Activated CD8-positive, alpha-beta T cell treated with anti-CD3 and anti-CD28 coated beads for 36 hours (primary cell): Measurements from ENCODE around the gene TNPO2. TPM values are rescaled to one million over a fixed set of nuclear protein-coding genes. Genes with fewer than 3 reads are reported as not detected.
A peak's percentile ranks its signal among the peaks of the same experiment; 100 is the strongest.

ENCODE experiments used
- ATAC-seq: fragments of 200-7000 bp; cut with Tn5 transposase; one replicate; pipeline ENCODE4 v1.10.0; 2021; ENCODE audit warnings: mild to moderate bottlenecking, moderate library complexity
- CTCF ChIA-PET: fragments of 350-600 bp; sonication (Branson Sonifier 250); formaldehyde crosslinking; loops from one replicate; lab custom pipeline; 2021; ENCODE audit warnings: antibody characterized with exemption; lab: Charles Lee
- POLR2A ChIA-PET: fragments of 350-600 bp; sonication (Branson Sonifier 250); formaldehyde crosslinking; loops from one replicate; lab custom pipeline; 2021; ENCODE audit warnings: antibody characterized with exemption; lab: Charles Lee
- DNase-seq: peaks from one replicate; pipeline ENCODE4 v3.0.0-alpha.2; 2020
- H3K27ac Mint-ChIP-seq: one replicate; pipeline ENCODE4 v1.8.0; 2021; ENCODE audit warnings: mild to moderate bottlenecking, mixed read lengths
- H3K27me3 Mint-ChIP-seq: one replicate; pipeline ENCODE4 v1.8.0; 2021; ENCODE audit warnings: mixed read lengths
- H3K36me3 Mint-ChIP-seq: one replicate; pipeline ENCODE4 v1.8.0; 2021; ENCODE audit warnings: low read depth, mixed read lengths
- H3K4me1 Mint-ChIP-seq: one replicate; pipeline ENCODE4 v1.8.0; 2021; ENCODE audit warnings: low read depth, mixed read lengths
- H3K4me3 Mint-ChIP-seq: one replicate; pipeline ENCODE4 v1.8.0; 2021; ENCODE audit warnings: mild to moderate bottlenecking, moderate library complexity, mixed read lengths
- H3K9me3 Mint-ChIP-seq: one replicate; pipeline ENCODE4 v1.8.0; 2021; ENCODE audit warnings: mixed read lengths
- intact Hi-C: fragments of 100-400 bp; cut with micrococcal nuclease; formaldehyde crosslinking; loops from one replicate; pipeline ENCODE4 v1.10.0; 2022
- total RNA-seq, 2 experiments: library from RNA; stranded (reverse); gene quantifications; one replicate each; pipeline ENCODE4 v1.2.3, GENCODE V29; 2021
- TF ChIP-seq, protein P1 (sequence below): fragments of 200-600 bp; IDR thresholded peaks from one replicate; pipeline ENCODE4 v1.8.0; 2022; ENCODE audit warnings: antibody characterized with exemption, mild to moderate bottlenecking

The TNPO2 gene
- total RNA-seq, 2 experiments from 2014 or later = 90.7 to 94.5 TPM

DNA sequence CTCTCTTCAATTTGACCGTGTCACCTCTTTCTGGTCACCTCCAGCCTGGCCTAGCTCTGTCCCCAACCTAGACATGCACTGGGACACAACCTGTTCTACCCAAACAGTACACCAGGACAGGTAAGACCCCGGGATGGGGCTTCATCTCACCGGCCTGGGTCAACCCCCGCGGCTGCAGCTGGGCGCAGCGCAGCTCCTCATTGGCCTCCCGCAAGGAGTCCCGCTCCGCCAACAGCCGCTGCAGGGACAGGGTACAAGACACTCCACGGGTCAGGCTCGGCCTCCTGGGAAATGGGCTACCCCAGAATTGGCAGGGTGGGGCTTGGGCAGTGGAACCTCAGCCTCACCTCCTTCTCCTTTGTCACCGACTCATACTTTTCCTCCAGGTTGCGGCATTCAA lies 43.9 kb upstream of the TNPO2 start:
- ATAC-seq (no peak), DNase-seq (no peak)
- ChIA-PET POLR2A (interaction anchor here (0.6 to 0.8 kb wide), 4 partner anchors 11 to 29 kb away, joined by 3 read pairs; partner anchors contain the start of gene JUNB), CTCF (interaction anchor here (1.0 to 17.4 kb wide), 6 partner anchors 10 to 109 kb away, joined by 3 to 480 read pairs (median 21); partner anchors contain the start of genes JUNB, PRDX2 and THSD8)
- peaks cover 3% of the 10 kb centered on the region for H3K4me1 Mint-ChIP-seq
- H3K27me3 Mint-ChIP-seq = no peaks in the 10 kb centered on the region
- H3K36me3 Mint-ChIP-seq = peaks cover 2% of the 10 kb centered on the region
- H3K27ac Mint-ChIP-seq = no peak overlapping the region
- no peak overlapping the region for H3K4me3 Mint-ChIP-seq
- TF ChIP-seq, protein P1, sequence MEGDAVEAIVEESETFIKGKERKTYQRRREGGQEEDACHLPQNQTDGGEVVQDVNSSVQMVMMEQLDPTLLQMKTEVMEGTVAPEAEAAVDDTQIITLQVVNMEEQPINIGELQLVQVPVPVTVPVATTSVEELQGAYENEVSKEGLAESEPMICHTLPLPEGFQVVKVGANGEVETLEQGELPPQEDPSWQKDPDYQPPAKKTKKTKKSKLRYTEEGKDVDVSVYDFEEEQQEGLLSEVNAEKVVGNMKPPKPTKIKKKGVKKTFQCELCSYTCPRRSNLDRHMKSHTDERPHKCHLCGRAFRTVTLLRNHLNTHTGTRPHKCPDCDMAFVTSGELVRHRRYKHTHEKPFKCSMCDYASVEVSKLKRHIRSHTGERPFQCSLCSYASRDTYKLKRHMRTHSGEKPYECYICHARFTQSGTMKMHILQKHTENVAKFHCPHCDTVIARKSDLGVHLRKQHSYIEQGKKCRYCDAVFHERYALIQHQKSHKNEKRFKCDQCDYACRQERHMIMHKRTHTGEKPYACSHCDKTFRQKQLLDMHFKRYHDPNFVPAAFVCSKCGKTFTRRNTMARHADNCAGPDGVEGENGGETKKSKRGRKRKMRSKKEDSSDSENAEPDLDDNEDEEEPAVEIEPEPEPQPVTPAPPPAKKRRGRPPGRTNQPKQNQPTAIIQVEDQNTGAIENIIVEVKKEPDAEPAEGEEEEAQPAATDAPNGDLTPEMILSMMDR = no peak
- intact Hi-C loops = no loop called here
- no peaks in the 10 kb centered on the region for H3K9me3 Mint-ChIP-seq

DNA sequence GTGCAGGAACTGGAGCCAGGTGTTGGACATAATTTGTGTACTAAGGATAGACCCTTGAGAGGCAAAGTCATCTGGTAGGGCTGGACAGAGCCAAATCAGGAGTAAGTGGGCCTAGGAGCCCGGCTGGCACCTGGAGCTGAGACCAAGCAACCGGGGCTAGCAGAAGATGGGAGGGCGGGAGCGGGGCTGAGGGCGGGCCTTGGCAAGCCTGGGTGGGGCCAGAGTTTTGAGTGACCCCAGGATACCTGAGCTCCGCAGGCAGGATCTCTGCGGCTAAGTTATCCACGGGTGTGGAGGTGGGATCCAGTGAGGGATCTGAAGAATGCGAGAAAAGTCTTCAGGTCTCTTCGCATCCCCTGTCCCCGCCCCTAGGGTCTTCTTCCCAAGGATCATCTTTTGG lies 43.4 kb upstream of the TNPO2 start:
- Mint-ChIP-seq H3K4me1 (peaks cover 3% of the 10 kb centered on the region), H3K9me3 (no peaks in the 10 kb centered on the region), H3K4me3 (no peak overlapping the region), H3K27me3 (no peaks in the 10 kb centered on the region), H3K36me3 (peaks cover 2% of the 10 kb centered on the region), H3K27ac (no peak overlapping the region)
- ATAC-seq = no peak
- intact Hi-C loops = no loop called here
- CTCF ChIA-PET = interaction anchor here (1.0 to 17.4 kb wide), 9 partner anchors 10 to 110 kb away, joined by 3 to 480 read pairs (median 5); partner anchors contain the start of genes JUNB, PRDX2, RTBDN and THSD8
- TF ChIP-seq, protein P1 = no peak
- POLR2A ChIA-PET = interaction anchor here (0.6 to 3.0 kb wide), 5 partner anchors 11 to 35 kb away, joined by 3 to 9 read pairs (median 3); partner anchors contain the start of genes JUNB, PRDX2 and THSD8
- no peak for DNase-seq

DNA sequence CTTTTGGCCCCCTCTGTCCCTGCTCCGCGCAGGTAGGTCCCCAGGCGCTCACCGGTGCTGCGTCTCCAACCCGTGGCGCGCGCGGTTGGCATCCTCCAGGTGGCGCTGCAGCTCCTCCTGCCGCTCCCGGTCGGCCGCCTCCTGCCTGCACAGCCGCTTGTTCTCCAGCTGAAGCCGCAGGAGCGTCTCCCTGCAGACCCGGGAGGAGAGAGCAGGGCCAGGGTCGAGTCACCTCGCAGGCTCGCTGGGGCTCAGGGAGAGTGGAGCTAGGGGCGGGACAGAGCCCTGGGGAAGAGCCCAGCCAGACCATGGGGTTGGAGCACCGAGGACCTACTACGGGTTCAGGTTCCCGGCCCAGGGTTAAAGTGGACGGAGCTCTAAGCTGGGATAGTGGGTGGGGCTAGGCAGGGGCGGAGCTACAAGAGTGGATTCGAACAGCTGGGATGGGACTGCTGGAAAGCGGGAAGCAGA lies 42.4 kb upstream of the TNPO2 start:
- TF ChIP-seq, protein P1 = peak; percentile 69
- intact Hi-C loops = no loop called here
- CTCF ChIA-PET = interaction anchor here (0.5 to 17.4 kb wide), 27 partner anchors 9 to 199 kb away, joined by 3 to 480 read pairs (median 5); partner anchors contain the start of genes DNASE2, HOOK2, JUNB and PRDX2
- Mint-ChIP-seq H3K27me3 (no peaks in the 10 kb centered on the region), H3K27ac (no peak overlapping the region), H3K36me3 (peaks cover 2% of the 10 kb centered on the region), H3K9me3 (no peaks in the 10 kb centered on the region), H3K4me3 (no peak overlapping the region), H3K4me1 (peaks cover 3% of the 10 kb centered on the region)
- POLR2A ChIA-PET = interaction anchor here (0.8 to 3.0 kb wide), 6 partner anchors 9 to 36 kb away, joined by 4 to 10 read pairs (median 4); partner anchors contain the start of genes HOOK2, JUNB, PRDX2 and THSD8
- peak; percentile 61 for ATAC-seq
- DNase-seq = peak; percentile 81

DNA sequence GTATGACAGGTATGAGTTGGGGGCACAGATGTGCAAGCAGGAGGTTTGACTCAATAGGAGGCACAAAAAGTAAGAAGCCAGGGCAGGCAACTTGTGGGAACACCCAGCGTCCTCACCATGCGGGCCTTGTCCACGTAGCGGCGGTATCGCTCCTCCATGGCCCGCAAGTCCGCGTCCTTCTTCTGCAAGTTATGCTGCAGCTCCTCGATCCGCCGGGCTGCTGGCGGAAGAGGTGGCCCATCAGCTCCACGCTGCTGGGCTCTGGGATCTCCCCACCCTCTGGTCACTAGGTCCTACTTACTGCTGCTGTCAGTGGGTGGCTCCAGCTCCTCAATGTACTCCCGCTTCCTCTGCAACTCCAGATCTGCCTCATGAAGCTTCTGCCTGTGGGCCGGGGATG lies 41.0 kb upstream of the TNPO2 start:
- H3K27ac Mint-ChIP-seq = no peak overlapping the region
- H3K27me3 Mint-ChIP-seq = no peaks in the 10 kb centered on the region
- TF ChIP-seq, protein P1 = no peak
- intact Hi-C loops = loop anchor here (5.0 kb wide), 1 partner anchor 83 kb away; no protein-coding TSS in a partner anchor
- no peak for DNase-seq
- H3K9me3 Mint-ChIP-seq = no peaks in the 10 kb centered on the region
- peaks cover 4% of the 10 kb centered on the region for H3K4me1 Mint-ChIP-seq
- no peak for ATAC-seq
- ChIA-PET CTCF (interaction anchor here (1.0 to 17.4 kb wide), 13 partner anchors 9 to 86 kb away, joined by 3 to 480 read pairs (median 5); partner anchors contain the start of genes FBXW9, JUNB, PRDX2 and RNASEH2A), POLR2A (interaction anchor here (1.4 to 3.0 kb wide), 3 partner anchors 29 to 68 kb away, joined by 4 to 10 read pairs (median 9); partner anchors contain the start of genes PRDX2 and THSD8)
- no peak overlapping the region for H3K4me3 Mint-ChIP-seq
- H3K36me3 Mint-ChIP-seq = peaks cover 2% of the 10 kb centered on the region

DNA sequence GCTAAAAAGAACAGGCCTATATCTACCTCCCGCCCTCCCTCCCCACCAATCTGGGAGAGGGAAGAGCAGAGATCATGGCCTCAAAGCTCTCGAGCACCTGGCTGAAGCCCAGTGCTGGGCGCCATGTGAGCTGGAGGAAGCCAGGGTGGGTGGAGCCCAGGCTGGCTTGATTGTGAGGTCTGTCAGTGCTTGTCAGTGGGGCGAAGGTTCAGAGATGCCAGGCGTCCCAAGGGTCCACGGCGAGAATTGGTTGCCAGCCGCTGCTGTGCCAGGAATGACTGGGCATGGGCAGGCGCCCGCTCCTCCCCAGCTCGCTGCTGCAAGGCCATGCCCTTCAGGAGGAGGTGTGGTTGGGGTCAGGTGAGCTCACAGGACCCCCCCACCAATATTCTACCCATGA lies 39.4 kb upstream of the TNPO2 start:
- Mint-ChIP-seq H3K4me3 (no peak overlapping the region), H3K36me3 (peaks cover 2% of the 10 kb centered on the region), H3K4me1 (peaks cover 6% of the 10 kb centered on the region), H3K27ac (no peak overlapping the region), H3K27me3 (peaks cover 4% of the 10 kb centered on the region), H3K9me3 (no peaks in the 10 kb centered on the region)
- ChIA-PET POLR2A (interaction anchor here (0.6 to 1.6 kb wide), 6 partner anchors 14 to 49 kb away, joined by 3 to 4 read pairs (median 3); partner anchors contain the start of gene JUNB), CTCF (interaction anchor here (1.2 to 17.4 kb wide), 7 partner anchors 9 to 127 kb away, joined by 3 to 480 read pairs (median 5); partner anchors contain the start of genes GCDH, JUNB, PRDX2 and THSD8)
- TF ChIP-seq, protein P1 = no peak
- DNase-seq (no peak), ATAC-seq (no peak)
- intact Hi-C loops = loop anchor here (5.0 kb wide), 1 partner anchor 84 kb away; no protein-coding TSS in a partner anchor
